Measurements from ENCODE around the gene COG8. TPM values are rescaled to one million over a fixed set of nuclear protein-coding genes. Genes with fewer than 3 reads are reported as not detected.

Gene COG8, protein sequence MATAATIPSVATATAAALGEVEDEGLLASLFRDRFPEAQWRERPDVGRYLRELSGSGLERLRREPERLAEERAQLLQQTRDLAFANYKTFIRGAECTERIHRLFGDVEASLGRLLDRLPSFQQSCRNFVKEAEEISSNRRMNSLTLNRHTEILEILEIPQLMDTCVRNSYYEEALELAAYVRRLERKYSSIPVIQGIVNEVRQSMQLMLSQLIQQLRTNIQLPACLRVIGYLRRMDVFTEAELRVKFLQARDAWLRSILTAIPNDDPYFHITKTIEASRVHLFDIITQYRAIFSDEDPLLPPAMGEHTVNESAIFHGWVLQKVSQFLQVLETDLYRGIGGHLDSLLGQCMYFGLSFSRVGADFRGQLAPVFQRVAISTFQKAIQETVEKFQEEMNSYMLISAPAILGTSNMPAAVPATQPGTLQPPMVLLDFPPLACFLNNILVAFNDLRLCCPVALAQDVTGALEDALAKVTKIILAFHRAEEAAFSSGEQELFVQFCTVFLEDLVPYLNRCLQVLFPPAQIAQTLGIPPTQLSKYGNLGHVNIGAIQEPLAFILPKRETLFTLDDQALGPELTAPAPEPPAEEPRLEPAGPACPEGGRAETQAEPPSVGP
- 32.3 TPM for total RNA-seq
- long read RNA-seq, full-length matches to known transcripts: 53 of 66 reads
- long read RNA-seq, partial matches to known transcripts: 6 of 66 reads
- long read RNA-seq, other reads (novel, unspliced or antisense): 7 of 66 reads

DNA sequence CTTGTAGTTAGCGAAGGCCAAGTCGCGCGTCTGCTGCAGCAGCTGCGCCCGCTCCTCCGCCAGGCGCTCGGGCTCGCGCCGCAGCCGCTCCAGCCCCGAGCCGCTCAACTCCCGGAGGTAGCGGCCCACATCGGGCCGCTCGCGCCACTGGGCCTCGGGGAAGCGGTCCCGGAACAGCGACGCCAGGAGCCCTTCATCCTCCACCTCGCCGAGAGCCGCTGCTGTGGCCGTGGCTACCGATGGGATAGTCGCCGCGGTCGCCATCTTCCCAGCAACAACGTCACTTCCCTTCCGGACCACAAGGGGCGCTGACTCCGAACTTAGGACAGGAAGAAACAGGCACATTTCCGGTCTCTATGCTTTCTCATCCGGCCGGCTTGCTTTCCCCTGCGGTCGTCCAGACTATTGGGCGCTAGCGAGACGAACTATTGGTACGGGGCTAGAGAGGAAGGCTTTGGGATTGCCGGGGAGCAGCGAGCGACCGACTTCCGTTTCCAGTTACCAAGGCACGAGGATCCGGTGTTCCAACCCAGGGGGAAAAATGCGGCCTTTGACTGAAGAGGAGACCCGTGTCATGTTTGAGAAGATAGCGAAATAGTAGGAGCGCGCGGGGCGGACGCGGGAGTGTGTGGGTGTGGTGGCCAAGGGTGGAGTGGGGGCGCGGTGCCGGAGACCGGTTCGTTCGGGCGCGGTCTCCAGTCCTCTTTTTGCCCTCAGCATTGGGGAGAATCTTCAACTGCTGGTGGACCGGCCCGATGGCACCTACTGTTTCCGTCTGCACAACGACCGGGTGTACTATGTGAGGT is at the start of gene COG8, which contains the start of gene NIP7:
COG8 (minus strand) TSS at position 276 of the 806 bp plus-strand sequence; CDS start at position 264, 12 bp downstream.
NIP7 (plus strand) TSS at position 484 of the 806 bp plus-strand sequence; CDS start at position 542, 58 bp downstream.
- intact Hi-C loops (cut with DNase I): no loop called here
- peak; percentile 99 for ATAC-seq
- TF ChIP-seq, protein P1, sequence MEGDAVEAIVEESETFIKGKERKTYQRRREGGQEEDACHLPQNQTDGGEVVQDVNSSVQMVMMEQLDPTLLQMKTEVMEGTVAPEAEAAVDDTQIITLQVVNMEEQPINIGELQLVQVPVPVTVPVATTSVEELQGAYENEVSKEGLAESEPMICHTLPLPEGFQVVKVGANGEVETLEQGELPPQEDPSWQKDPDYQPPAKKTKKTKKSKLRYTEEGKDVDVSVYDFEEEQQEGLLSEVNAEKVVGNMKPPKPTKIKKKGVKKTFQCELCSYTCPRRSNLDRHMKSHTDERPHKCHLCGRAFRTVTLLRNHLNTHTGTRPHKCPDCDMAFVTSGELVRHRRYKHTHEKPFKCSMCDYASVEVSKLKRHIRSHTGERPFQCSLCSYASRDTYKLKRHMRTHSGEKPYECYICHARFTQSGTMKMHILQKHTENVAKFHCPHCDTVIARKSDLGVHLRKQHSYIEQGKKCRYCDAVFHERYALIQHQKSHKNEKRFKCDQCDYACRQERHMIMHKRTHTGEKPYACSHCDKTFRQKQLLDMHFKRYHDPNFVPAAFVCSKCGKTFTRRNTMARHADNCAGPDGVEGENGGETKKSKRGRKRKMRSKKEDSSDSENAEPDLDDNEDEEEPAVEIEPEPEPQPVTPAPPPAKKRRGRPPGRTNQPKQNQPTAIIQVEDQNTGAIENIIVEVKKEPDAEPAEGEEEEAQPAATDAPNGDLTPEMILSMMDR (IDR thresholded peaks at IDR 0.05): peak; percentile 83
- Histone ChIP-seq H3K4me3 (peak within 1 kb of the TSS; percentile 86), H3K27me3 (no peaks in the 10 kb centered on the region), H3K36me3 (peaks cover 58% of the 10 kb centered on the region), H3K4me1 (peaks cover 26% of the 10 kb centered on the region), H3K27ac (peak within 1 kb of the TSS; percentile 85), H3K9me3 (no peaks in the 10 kb centered on the region)
- peak; percentile 95 for DNase-seq

DNA sequence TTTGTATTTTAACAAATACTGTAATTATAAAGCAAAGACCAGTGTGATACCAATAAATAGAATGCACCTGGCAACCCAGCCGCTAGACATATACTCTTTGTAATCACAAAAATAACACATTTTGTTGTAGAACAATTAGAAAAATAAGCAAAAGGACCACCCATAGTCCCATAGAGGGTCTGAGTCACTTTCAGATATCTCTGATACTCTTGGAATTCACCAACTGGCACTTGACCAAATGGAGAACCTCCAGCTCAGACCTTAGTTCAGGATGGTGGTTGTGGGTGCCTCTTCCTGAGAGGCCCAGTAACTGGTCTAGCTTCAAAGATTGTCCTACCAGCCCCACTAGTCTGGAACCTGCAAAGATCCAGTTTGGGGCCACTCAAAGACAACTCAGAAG is 47.2 kb upstream of the COG8 start:
- intact Hi-C loops (cut with DNase I): no loop called here
- DNase-seq: no peak
- no peak overlapping the region for H3K27ac ChIP-seq

DNA sequence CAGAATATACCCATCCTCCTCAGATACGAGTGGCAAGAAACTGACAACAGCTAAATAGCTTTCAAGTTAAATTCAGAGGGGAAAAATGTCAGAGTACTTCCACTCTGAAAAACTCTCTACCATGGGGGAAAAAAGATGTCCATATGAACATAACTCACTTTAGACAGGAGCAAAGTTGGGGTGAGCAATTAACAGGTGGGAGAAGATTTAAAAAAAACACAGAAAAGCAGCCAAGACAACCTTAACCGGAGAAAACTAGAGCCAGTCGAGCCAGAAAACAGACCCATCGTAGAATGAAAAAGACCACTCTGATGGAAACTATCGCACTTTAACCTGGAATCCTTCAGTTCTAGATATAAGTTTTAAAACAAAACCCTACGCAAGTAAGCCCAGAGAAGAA is 45.6 kb upstream of the COG8 start:
- TF ChIP-seq, protein P1 (IDR thresholded peaks at IDR 0.05): no peak
- DNase-seq (no peak), ATAC-seq (no peak)
- Histone ChIP-seq H3K9me3 (no peaks in the 10 kb centered on the region), H3K27me3 (no peaks in the 10 kb centered on the region), H3K4me1 (peaks cover 14% of the 10 kb centered on the region), H3K27ac (peak overlapping the region; percentile 85), H3K36me3 (peaks cover 45% of the 10 kb centered on the region), H3K4me3 (peak overlapping the region; percentile 75)
- intact Hi-C loops (cut with DNase I): no loop called here

More for the DNA sequence above, 47.2 kb upstream of the COG8 start:
- TF ChIP-seq, protein P1 (IDR thresholded peaks at IDR 0.05): no peak
- H3K9me3 ChIP-seq: no peaks in the 10 kb centered on the region
- no peak for ATAC-seq
- H3K4me3 ChIP-seq: peak overlapping the region; percentile 75
- H3K4me1 ChIP-seq: peaks cover 14% of the 10 kb centered on the region
- H3K36me3 ChIP-seq: peaks cover 30% of the 10 kb centered on the region
- H3K27me3 ChIP-seq: no peaks in the 10 kb centered on the region

DNA sequence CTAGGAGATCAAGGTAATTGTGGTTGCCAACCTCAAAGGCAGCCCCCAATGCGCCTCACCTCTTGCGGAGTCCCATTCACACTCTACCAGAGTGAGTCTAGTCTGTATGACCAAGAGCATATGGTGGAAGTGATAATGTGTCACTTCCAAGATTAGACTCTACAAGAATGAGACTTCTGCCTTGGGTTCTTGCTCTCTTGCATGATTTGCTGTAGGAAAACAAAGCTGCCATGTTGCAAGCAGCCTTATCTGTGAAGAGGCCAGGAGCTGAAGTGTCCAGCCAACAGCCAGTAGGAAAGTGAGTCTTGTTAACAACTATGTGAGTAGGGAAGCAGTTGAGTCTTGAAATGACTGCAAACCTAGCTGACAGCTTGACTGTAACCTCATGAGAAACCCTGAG is 43.1 kb upstream of the COG8 start:
- Histone ChIP-seq H3K9me3 (no peaks in the 10 kb centered on the region), H3K27me3 (no peaks in the 10 kb centered on the region), H3K4me3 (no peak overlapping the region), H3K36me3 (peaks cover 70% of the 10 kb centered on the region), H3K27ac (no peak overlapping the region), H3K4me1 (peaks cover 14% of the 10 kb centered on the region)
- TF ChIP-seq, protein P1 (IDR thresholded peaks at IDR 0.05): no peak
- no peak for ATAC-seq
- intact Hi-C loops (cut with DNase I): no loop called here
- no peak for DNase-seq

DNA sequence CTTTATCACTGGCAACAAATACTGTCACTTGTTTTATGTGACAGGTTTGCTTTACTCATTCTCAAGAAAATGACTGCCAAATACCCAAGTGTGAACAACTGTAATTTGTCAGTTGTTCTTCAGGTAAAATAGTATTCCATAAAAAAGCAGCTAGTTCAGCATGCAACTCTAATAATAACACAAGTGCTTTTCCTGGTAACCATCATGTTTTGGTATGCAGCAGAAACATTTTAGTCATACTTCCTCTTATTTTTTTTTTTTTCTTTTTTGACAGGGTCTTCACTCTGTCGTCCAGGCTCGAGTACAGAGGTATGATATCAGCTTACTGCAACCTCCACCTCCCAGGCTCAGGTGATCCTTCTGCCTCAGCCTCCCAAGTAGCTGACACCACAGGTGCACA is 41.9 kb upstream of the COG8 start:
- TF ChIP-seq, protein P1 (IDR thresholded peaks at IDR 0.05): no peak
- no peaks in the 10 kb centered on the region for H3K27me3 ChIP-seq
- peaks cover 12% of the 10 kb centered on the region for H3K4me1 ChIP-seq
- H3K36me3 ChIP-seq: peaks cover 70% of the 10 kb centered on the region
- no peaks in the 10 kb centered on the region for H3K9me3 ChIP-seq
- DNase-seq (no peak), ATAC-seq (no peak)
- H3K4me3 ChIP-seq: no peak overlapping the region
- intact Hi-C loops (cut with DNase I): no loop called here
- no peak overlapping the region for H3K27ac ChIP-seq
